Measurements from ENCODE around the gene ZNF236. TPM values are rescaled to one million over a fixed set of nuclear protein-coding genes. Genes with fewer than 3 reads are reported as not detected.
A peak's percentile ranks its signal among the peaks of the same experiment; 100 is the strongest.

Gene ZNF236
- total RNA-seq, 1 donor from 2014 or later = 17.2 TPM

GRCh38 chr18:76948345-76948744 is 126.0 kb downstream of the ZNF236 start:
- Histone ChIP-seq H3K27ac (ENCODE audit: low read depth, low read length) (no peak overlapping the region), H3K9ac (ENCODE audit: low read depth in 1 of 3, low read length in 3 of 3) (no peak overlapping the region), H3K9me3 (ENCODE audit: control insufficient read depth in 3 of 3, low read length in 3 of 3) (no peaks in the 10 kb centered on the region), H3K4me3 (ENCODE audit: low read length in 3 of 3) (no peak overlapping the region), H3K36me3 (ENCODE audit: control insufficient read depth in 3 of 3, insufficient read depth in 3 of 3, low read length in 3 of 3) (peaks cover 15 to 22% (median 20%) of the 10 kb centered on the region in 3 donors), H3K27me3 (ENCODE audit: control insufficient read depth in 3 of 3, insufficient read depth in 3 of 3, low read length in 3 of 3) (no peaks in the 10 kb centered on the region), H3K4me1 (ENCODE audit: control insufficient read depth in 3 of 3, insufficient read depth in 3 of 3, low read length in 3 of 3) (peaks cover 2 to 4% (median 3%) of the 10 kb centered on the region in 3 donors)

GRCh38 chr18:76951456-76952247 is 129.3 kb downstream of the ZNF236 start:
- Histone ChIP-seq H3K4me3 (ENCODE audit: low read length in 3 of 3) (no peak overlapping the region), H3K9me3 (ENCODE audit: control insufficient read depth in 3 of 3, low read length in 3 of 3) (no peaks in the 10 kb centered on the region), H3K36me3 (ENCODE audit: control insufficient read depth in 3 of 3, insufficient read depth in 3 of 3, low read length in 3 of 3) (peaks cover 22 to 32% (median 26%) of the 10 kb centered on the region in 3 donors), H3K27ac (ENCODE audit: low read depth, low read length) (no peak overlapping the region), H3K4me1 (ENCODE audit: control insufficient read depth in 3 of 3, insufficient read depth in 3 of 3, low read length in 3 of 3) (peaks cover 5 to 9% (median 6%) of the 10 kb centered on the region in 3 donors), H3K27me3 (ENCODE audit: control insufficient read depth in 3 of 3, insufficient read depth in 3 of 3, low read length in 3 of 3) (no peaks in the 10 kb centered on the region), H3K9ac (ENCODE audit: low read depth in 1 of 3, low read length in 3 of 3) (no peak overlapping the region)

- H3K36me3 ChIP-seq (ENCODE audit: control insufficient read depth in 3 of 3, insufficient read depth in 3 of 3, low read length in 3 of 3) = peaks cover 24 to 32% (median 31%) of the 10 kb centered on the region in 3 donors
- no peaks in the 10 kb centered on the region for H3K27me3 ChIP-seq (ENCODE audit: control insufficient read depth in 3 of 3, insufficient read depth in 3 of 3, low read length in 3 of 3)
- H3K4me3 ChIP-seq (ENCODE audit: low read length in 3 of 3) = no peak overlapping the region
- H3K27ac ChIP-seq (ENCODE audit: low read depth, low read length) = no peak overlapping the region
- H3K9ac ChIP-seq (ENCODE audit: low read depth in 1 of 3, low read length in 3 of 3) = no peak overlapping the region
- no peaks in the 10 kb centered on the region for H3K9me3 ChIP-seq (ENCODE audit: control insufficient read depth in 3 of 3, low read length in 3 of 3)
- peaks cover 5 to 9% (median 6%) of the 10 kb centered on the region in 3 donors for H3K4me1 ChIP-seq (ENCODE audit: control insufficient read depth in 3 of 3, insufficient read depth in 3 of 3, low read length in 3 of 3)
Observed at GRCh38 chr18:76952747-76953146, 130.4 kb downstream of the ZNF236 start.

GRCh38 chr18:76953156-76953555 is 130.8 kb downstream of the ZNF236 start:
- no peak overlapping the region for H3K27ac ChIP-seq (ENCODE audit: low read depth, low read length)
- H3K4me3 ChIP-seq (ENCODE audit: low read length in 3 of 3) = no peak overlapping the region
- peaks cover 21 to 36% (median 30%) of the 10 kb centered on the region in 3 donors for H3K36me3 ChIP-seq (ENCODE audit: control insufficient read depth in 3 of 3, insufficient read depth in 3 of 3, low read length in 3 of 3)

GRCh38 chr18:76953583-76954233 is 131.4 kb downstream of the ZNF236 start:
- no peaks in the 10 kb centered on the region for H3K27me3 ChIP-seq (ENCODE audit: control insufficient read depth in 3 of 3, insufficient read depth in 3 of 3, low read length in 3 of 3)
- H3K27ac ChIP-seq (ENCODE audit: low read depth, low read length) = no peak overlapping the region
- H3K36me3 ChIP-seq (ENCODE audit: control insufficient read depth in 3 of 3, insufficient read depth in 3 of 3, low read length in 3 of 3) = peaks cover 18 to 36% (median 29%) of the 10 kb centered on the region in 3 donors
- H3K4me3 ChIP-seq (ENCODE audit: low read length in 3 of 3) = no peak overlapping the region
- no peaks in the 10 kb centered on the region for H3K9me3 ChIP-seq (ENCODE audit: control insufficient read depth in 3 of 3, low read length in 3 of 3)
- peaks cover 5 to 12% (median 6%) of the 10 kb centered on the region in 3 donors for H3K4me1 ChIP-seq (ENCODE audit: control insufficient read depth in 3 of 3, insufficient read depth in 3 of 3, low read length in 3 of 3)
- H3K9ac ChIP-seq (ENCODE audit: low read depth in 1 of 3, low read length in 3 of 3) = peak overlapping the region in 1 of 3 donors; percentile 19

More at GRCh38 chr18:76953156-76953555, 130.8 kb downstream of the ZNF236 start:
- no peak overlapping the region for H3K9ac ChIP-seq (ENCODE audit: low read depth in 1 of 3, low read length in 3 of 3)
- H3K9me3 ChIP-seq (ENCODE audit: control insufficient read depth in 3 of 3, low read length in 3 of 3) = no peaks in the 10 kb centered on the region
- H3K27me3 ChIP-seq (ENCODE audit: control insufficient read depth in 3 of 3, insufficient read depth in 3 of 3, low read length in 3 of 3) = no peaks in the 10 kb centered on the region
- peaks cover 5 to 9% (median 6%) of the 10 kb centered on the region in 3 donors for H3K4me1 ChIP-seq (ENCODE audit: control insufficient read depth in 3 of 3, insufficient read depth in 3 of 3, low read length in 3 of 3)

- no peak overlapping the region for H3K9ac ChIP-seq (ENCODE audit: low read depth in 1 of 3, low read length in 3 of 3)
- H3K9me3 ChIP-seq (ENCODE audit: control insufficient read depth in 3 of 3, low read length in 3 of 3) = no peaks in the 10 kb centered on the region
- no peak overlapping the region for H3K4me3 ChIP-seq (ENCODE audit: low read length in 3 of 3)
- H3K27me3 ChIP-seq (ENCODE audit: control insufficient read depth in 3 of 3, insufficient read depth in 3 of 3, low read length in 3 of 3) = no peaks in the 10 kb centered on the region
- H3K4me1 ChIP-seq (ENCODE audit: control insufficient read depth in 3 of 3, insufficient read depth in 3 of 3, low read length in 3 of 3) = peaks cover 5 to 12% (median 6%) of the 10 kb centered on the region in 3 donors
- peaks cover 33 to 44% (median 35%) of the 10 kb centered on the region in 3 donors for H3K36me3 ChIP-seq (ENCODE audit: control insufficient read depth in 3 of 3, insufficient read depth in 3 of 3, low read length in 3 of 3)
- no peak overlapping the region for H3K27ac ChIP-seq (ENCODE audit: low read depth, low read length)
Observed at GRCh38 chr18:76955524-76956170, 133.3 kb downstream of the ZNF236 start.

GRCh38 chr18:76956648-76957047 is 134.3 kb downstream of the ZNF236 start:
- H3K4me1 ChIP-seq (ENCODE audit: control insufficient read depth in 3 of 3, insufficient read depth in 3 of 3, low read length in 3 of 3) = peaks cover 5 to 12% (median 6%) of the 10 kb centered on the region in 3 donors
- H3K9ac ChIP-seq (ENCODE audit: low read depth in 1 of 3, low read length in 3 of 3) = no peak overlapping the region
- no peak overlapping the region for H3K27ac ChIP-seq (ENCODE audit: low read depth, low read length)
- peaks cover 32 to 47% (median 35%) of the 10 kb centered on the region in 3 donors for H3K36me3 ChIP-seq (ENCODE audit: control insufficient read depth in 3 of 3, insufficient read depth in 3 of 3, low read length in 3 of 3)
- no peaks in the 10 kb centered on the region for H3K27me3 ChIP-seq (ENCODE audit: control insufficient read depth in 3 of 3, insufficient read depth in 3 of 3, low read length in 3 of 3)
- no peaks in the 10 kb centered on the region for H3K9me3 ChIP-seq (ENCODE audit: control insufficient read depth in 3 of 3, low read length in 3 of 3)
- no peak overlapping the region for H3K4me3 ChIP-seq (ENCODE audit: low read length in 3 of 3)

GRCh38 chr18:76957384-76958355 is 135.3 kb downstream of the ZNF236 start:
- peaks cover 5 to 12% (median 6%) of the 10 kb centered on the region in 3 donors for H3K4me1 ChIP-seq (ENCODE audit: control insufficient read depth in 3 of 3, insufficient read depth in 3 of 3, low read length in 3 of 3)
- no peaks in the 10 kb centered on the region for H3K27me3 ChIP-seq (ENCODE audit: control insufficient read depth in 3 of 3, insufficient read depth in 3 of 3, low read length in 3 of 3)
- no peaks in the 10 kb centered on the region for H3K9me3 ChIP-seq (ENCODE audit: control insufficient read depth in 3 of 3, low read length in 3 of 3)
- no peak overlapping the region for H3K27ac ChIP-seq (ENCODE audit: low read depth, low read length)
- no peak overlapping the region for H3K4me3 ChIP-seq (ENCODE audit: low read length in 3 of 3)
- H3K9ac ChIP-seq (ENCODE audit: low read depth in 1 of 3, low read length in 3 of 3) = no peak overlapping the region
- H3K36me3 ChIP-seq (ENCODE audit: control insufficient read depth in 3 of 3, insufficient read depth in 3 of 3, low read length in 3 of 3) = peaks cover 28 to 42% (median 35%) of the 10 kb centered on the region in 3 donors

GRCh38 chr18:76958692-76959341 is 136.5 kb downstream of the ZNF236 start:
- Histone ChIP-seq H3K36me3 (ENCODE audit: control insufficient read depth in 3 of 3, insufficient read depth in 3 of 3, low read length in 3 of 3) (peaks cover 27 to 40% (median 35%) of the 10 kb centered on the region in 3 donors), H3K9me3 (ENCODE audit: control insufficient read depth in 3 of 3, low read length in 3 of 3) (no peaks in the 10 kb centered on the region), H3K4me1 (ENCODE audit: control insufficient read depth in 3 of 3, insufficient read depth in 3 of 3, low read length in 3 of 3) (peaks cover 0 to 7% (median 0%) of the 10 kb centered on the region in 3 donors)

More at GRCh38 chr18:76958692-76959341, 136.5 kb downstream of the ZNF236 start:
- Histone ChIP-seq H3K27ac (ENCODE audit: low read depth, low read length) (no peak overlapping the region), H3K4me3 (ENCODE audit: low read length in 3 of 3) (no peak overlapping the region), H3K9ac (ENCODE audit: low read depth in 1 of 3, low read length in 3 of 3) (no peak overlapping the region), H3K27me3 (ENCODE audit: control insufficient read depth in 3 of 3, insufficient read depth in 3 of 3, low read length in 3 of 3) (no peaks in the 10 kb centered on the region)

Measured in skeletal muscle tissue (tissue), 4 donors.